NCI-H2107 (cell line): ENCODE data around the gene OPTC.
A peak's percentile ranks its signal among the peaks of the same experiment; 100 is the strongest.

Experiments
- DNase-seq: peaks from one replicate; lab custom pipeline; 2025; lab: John Stamatoyannopoulos, UW

Gene OPTC

DNA sequence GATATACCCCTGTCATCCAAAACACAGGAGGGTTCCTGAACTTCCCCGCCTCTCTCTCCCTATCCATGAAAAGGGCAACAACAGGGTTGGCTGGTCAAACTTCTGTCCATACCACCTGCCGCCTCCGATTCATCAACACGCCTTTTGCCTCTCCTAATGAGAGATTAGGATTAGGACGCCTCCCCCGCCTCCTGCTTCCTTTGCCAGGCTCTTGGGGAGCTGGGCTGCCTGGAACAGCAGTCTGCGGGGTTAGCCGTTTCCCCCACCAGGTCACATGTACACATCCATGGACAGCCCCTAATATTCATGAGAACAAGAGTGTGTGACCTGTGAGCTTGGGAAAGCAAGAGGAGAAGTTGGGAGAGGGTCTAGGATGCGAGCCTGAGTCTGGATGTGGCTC, 2.3 kb upstream of the OPTC start:
- DNase-seq = no peak

GRCh38 chr1:203492082-203492747, 1.7 kb upstream of the OPTC start:
- DNase-seq = no peak

DNA sequence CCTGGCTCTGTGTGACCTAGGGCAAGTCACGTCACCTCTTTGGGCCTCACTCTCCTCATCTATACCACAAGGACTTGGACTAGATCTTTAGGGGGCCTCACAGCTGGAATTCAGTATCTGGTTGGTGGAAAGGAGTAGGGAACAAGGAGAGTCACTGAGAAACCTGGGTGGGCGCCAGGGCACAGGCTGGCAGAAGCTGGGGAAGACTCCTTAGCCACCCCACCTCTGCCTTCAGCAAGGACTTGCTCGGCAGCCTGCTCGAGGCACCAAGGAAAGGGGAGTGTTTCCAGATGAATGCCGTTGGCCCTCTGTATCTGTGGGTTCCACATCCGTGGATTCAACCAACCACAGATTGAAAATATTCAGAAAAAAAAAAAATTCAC, 1.2 kb upstream of the OPTC start:
- no peak for DNase-seq

GRCh38 chr1:203495845-203496244, 1.9 kb downstream of the OPTC start:
- no peak for DNase-seq

DNA sequence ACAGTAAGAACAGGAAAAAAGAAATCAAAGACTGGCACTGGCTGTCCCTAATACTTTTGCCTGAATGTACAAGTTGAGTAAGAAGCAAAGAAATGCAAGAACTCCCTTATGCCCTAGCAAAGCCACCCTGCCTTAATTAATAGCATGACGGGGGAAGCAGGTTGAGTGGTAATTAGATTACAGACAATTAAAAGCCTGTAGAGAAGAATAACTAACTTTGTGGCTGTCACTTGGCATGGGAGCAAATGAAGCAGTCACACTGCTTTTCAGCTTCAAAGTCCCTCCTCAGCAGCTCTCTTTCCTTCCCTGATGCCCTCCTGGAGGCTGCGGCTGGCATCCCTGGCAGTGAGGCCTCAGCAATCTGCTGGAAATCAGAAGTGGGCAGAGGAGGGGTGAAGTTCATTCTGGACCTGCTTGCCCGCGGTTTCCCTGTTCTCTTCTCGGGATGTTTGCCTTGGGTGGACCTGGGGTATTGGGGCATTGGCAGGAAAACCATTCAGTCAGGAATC, 3.4 kb downstream of the OPTC start:
- DNase-seq = no peak

GRCh38 chr1:203499643-203500278, 5.8 kb downstream of the OPTC start:
- no peak for DNase-seq

DNA sequence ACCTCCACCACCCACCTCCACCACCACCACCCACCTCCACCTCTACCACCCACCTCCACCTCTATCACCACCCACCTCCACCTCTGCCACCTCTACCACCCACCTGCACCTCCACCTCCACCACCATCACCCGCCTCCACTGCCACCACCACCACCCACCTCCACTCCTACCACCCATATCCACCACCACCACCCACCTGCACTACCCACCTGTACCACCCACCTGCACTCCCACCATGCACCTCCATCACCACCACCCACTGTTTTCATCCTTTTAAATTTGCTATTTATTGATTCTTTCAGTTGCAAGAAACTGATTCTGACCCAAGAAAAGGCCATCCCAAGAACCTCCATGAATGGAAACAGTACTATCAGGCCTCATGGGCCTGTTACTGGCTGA, 6.3 kb downstream of the OPTC start:
- no peak for DNase-seq

DNA sequence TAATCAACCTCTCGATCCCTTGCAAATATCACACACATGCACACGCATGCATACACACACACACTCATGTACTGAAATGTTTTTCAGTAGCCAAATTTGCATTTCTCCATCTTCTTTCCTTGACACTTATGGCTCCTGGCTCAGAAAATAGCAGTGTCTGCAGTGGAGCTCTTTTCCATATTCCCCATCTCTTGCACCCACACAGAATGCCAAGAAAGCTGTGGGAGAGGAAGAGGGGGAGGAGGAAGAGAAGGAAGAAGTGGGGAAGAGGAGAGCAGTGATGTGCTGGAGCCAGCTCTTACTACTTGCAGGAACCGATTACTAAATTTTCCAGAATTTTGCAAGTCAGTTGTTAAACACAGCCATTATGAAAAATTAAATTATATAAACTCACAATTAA, 9.9 kb downstream of the OPTC start:
- no peak for DNase-seq

DNA sequence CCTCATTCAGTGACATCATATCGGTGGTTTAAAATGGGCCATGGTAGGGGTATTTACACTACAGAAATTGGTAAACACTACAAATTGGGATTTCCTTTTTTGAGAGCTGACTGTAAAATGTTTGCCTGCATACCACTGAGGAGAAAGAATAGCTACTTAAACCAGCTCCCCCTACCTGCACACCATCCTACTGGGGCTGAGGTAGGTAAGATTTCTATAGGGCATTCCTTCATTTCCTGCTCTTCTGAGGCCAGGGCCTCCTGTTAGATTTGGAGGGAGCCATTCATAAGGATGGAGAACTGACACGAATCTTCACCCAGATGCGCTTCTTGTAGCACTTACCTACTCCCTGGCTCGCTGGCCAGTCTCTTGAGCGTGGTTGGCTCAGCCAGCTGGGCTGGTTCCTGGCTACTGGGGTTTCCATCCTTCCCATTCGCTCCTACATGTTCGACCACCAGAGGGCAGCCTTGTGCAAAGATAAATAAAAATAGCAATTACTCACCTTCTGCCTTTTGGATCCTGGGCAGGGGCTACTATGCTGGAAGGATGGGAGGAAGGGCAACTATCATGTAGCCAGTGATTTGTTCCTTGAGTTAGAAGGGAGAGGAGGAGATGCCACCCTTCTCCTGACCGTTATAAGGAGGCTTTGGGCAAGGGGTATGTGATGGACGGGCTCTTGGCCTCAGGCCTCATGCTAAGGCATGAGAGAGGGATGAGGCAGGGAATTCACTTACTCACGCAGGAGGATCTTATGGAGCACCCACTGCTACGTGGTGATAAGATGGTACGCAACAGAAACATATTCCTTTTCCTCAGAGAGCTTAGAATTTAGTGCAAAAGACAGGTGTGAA, 10.7 kb downstream of the OPTC start:
- DNase-seq = peak; percentile 78

- no peak for DNase-seq
These were observed 11.7 kb downstream of the OPTC start for GRCh38 chr1:203505526-203506204.

DNA sequence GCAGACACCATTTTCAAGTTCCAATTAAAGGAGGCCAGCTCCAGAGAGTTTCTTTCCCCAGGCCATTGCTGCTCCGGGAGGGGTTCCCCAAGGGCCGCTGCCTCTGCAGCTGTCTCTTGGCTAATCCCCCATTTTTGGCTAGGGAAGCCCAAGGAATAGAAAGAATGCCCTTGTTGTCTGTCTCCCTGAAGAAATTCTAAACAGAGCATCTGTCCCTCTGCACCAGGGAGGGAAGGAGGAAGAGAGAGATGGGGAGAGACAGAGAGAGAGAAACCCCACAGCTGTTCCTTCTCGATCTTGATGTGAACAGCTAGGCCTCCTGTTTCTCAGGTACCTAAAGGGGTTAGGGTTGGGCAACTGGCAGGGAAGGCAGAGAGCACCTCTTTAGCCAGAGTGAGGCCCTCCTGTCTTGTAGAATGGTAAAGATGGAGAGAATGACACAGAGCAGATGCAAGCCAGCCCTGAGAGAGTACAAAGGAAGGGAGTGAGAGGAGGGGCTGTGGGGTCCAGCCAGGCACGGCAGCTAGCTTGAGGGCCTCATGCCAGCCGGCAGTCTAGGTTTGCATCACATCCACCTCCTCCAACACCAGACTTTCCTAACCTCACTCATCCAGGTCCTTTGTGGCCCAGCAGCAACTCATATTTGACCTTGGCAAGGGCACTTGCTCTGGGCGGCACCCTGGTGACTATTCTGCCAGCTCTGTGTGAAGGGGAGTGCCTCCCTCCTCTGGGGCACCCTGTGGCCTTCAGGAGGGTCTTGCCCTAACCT, 13.1 kb downstream of the OPTC start:
- DNase-seq = no peak

GRCh38 chr1:203507759-203508158, 13.8 kb downstream of the OPTC start:
- DNase-seq = no peak

DNA sequence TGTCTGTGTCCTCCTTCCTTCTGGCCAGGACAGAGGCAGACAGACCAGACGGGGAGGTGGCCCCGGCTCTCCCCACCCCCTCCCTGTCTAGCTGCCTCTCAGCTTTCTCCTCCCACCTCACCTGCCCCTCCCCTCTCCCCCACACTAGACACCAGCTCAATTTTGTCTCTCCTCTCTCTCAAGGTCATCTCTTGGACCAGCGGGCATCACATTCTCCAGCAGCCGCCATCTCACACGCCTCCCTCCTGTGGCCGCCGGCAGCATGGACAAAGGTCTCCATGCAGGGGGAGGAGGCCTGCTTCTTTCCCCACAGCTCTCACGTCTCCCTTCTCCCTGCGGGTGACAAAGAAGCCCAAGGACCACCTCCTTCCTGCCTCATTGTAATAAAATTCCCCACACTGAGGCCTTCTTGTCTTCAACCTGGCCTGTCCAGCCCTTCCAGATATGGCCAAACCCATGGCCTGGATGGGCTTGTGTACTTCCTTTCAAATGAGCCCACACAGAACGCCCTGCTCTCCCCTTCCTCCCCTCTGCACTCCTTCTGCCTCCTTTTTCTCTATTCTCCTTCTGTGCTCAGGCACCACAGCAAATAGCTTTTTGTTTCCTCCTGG, 14.6 kb downstream of the OPTC start:
- DNase-seq = no peak

DNA sequence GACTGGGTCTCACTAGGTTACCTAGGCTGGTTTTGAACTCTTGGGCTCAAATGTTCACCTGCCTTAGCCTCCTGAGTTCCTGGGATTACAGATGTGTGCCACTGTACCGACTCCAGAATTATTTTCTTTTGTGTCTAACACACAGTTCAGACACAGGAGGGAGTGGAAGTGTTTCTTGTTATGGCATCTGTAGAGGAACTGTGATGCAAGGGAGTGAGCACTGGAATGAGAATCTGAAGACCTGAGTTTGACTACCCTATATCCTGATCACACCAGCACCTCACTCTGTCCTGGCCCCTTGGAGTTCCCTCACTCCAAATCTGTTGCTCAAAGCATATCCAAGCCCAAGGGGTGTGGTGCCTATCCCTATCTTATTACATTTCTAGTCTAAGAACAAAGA, 15.2 kb downstream of the OPTC start:
- DNase-seq = no peak

DNA sequence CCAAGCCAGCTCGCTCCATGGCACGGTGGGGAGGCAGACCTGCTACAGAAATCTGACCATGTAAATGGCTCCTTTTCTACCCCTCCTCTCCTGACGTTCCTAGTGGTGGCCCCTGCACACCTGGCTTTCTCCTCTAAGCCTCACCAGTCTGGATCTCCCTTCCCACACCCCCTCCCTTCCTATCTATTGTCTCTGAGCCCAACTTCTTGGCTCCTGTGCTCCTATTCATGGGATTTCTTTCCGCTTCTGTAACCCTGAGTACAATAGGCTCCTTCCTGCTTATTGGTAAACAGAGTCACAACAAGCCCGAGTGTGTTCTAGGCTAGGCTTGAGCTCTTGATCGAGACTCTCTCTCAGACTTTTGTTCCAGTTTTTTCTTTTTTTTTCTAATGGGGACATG, 17.6 kb downstream of the OPTC start:
- no peak for DNase-seq

- DNase-seq = no peak
These were observed 18.0 kb downstream of the OPTC start for GRCh38 chr1:203511930-203512329.

DNA sequence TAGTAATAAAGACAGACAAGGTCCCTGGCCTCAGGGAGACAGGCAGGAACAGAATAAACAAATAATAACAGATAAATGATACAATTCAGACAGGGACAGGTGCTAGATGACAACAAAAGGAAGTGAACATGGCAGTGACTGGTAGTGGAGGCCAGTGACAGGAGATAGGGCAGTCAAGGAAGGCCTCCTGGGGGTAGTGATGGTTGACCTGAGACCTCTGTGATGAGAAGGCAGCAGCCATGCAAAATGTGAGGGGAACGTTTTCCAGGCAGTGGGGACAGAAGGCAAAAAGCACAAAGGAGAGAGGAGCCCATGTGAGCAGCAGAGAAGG, 18.5 kb downstream of the OPTC start:
- DNase-seq = no peak

- no peak for DNase-seq
These were observed 19.1 kb downstream of the OPTC start for GRCh38 chr1:203512848-203513584.

GRCh38 chr1:203513585-203514031, 19.7 kb downstream of the OPTC start:
- no peak for DNase-seq

- DNase-seq = no peak
These were observed 22.2 kb downstream of the OPTC start for GRCh38 chr1:203516184-203516583.

GRCh38 chr1:203516906-203517305, 23.0 kb downstream of the OPTC start:
- DNase-seq = no peak
